ENCODE results near the gene DKKL1.

DKKL1 gene

DNA sequence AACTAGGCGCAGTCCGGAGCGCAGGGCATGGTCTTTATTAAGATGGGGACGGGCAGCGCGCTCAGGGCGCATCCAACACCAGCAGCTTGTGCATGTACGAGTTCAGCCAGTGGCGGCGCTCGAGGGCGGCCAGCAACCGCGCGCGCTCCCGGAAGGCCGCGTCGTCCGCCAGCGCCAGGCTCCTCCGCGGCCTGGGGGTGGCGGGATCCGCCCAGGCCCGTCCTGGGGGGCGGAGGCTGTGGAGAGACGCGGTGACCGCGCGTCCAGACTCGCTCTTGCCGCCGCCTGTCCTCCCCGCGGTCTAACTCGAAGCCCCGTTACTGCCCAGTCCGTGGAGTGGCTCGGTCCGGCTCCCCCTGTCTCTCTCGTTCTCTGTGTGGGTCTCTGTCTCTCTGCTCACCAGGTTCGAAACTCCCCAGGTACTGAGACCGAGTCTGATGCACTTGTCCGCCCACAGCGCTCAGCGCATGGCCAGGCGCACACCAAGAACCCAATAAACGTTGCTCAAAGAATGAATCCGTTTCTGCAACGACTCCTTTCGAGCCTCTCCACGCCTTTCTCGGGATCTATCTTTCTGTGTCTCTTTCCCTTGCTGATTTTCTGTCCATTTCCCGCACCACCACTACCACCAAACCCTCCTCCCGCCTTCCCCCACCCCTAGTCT lies 58.9 kb downstream of the DKKL1 start:
- no peak for FAIRE-seq

GRCh38 chr19:49423071-49423984 lies 59.7 kb downstream of the DKKL1 start, which contains the start of gene PTH2:
Gene PTH2, minus strand, starts transcription at chr19:49423441. Its CDS starts 102 bp downstream, at chr19:49423339.
- FAIRE-seq = no peak

DNA sequence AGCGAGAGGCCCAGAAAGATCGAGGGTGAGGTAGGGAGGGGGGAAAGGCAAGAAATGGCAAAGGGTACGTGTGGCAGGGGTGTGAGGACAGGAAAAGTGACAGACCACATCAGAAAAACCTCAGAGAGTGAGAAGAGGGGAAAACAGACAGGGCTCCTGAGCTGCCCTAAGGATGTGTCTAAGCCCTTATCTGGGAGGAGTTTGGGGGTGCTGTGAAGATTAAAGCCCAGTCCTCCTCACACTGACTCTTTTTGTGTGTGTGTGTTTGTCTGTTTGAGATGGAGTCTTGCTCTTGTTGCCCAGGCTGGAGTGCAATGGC lies 60.3 kb downstream of the DKKL1 start:
- no peak for FAIRE-seq
